Lung (tissue), 12 donors: ENCODE results near the gene CBFA2T2. TPM values are rescaled to one million over a fixed set of nuclear protein-coding genes. Genes with fewer than 3 reads are reported as not detected.

ENCODE experiments used
- ATAC-seq: fragments of 200-7000 bp; cut with Tn5 transposase; one replicate; pipeline ENCODE4 v1.9.1; 2020; ENCODE audit warnings: moderate number of reproducible peaks; ENCODE audit not compliant: insufficient read depth, low FRiP score
- DNase-seq, 3 donors: peaks; one replicate each; pipeline ENCODE4 v3.0.0-alpha.2; 2013 to 2017
- H3K27ac ChIP-seq, 2 donors: one replicate each; pipeline ENCODE4 v1.5.1; 2013; ENCODE audit warnings: mild to moderate bottlenecking in 2 of 2, moderate library complexity in 2 of 2, control low read depth in 1 of 2, inconsistent platforms in 1 of 2, low read depth in 1 of 2, low read length in 1 of 2
- H3K27me3 ChIP-seq, 3 donors: one replicate each; pipeline ENCODE4 v1.5.1; 2013; ENCODE audit warnings: low read length in 2 of 3; ENCODE audit not compliant: control insufficient read depth in 3 of 3, insufficient read depth in 3 of 3
- H3K36me3 ChIP-seq, 4 donors: one replicate each; pipeline ENCODE4 v1.5.1; 2013; ENCODE audit warnings: low read length in 4 of 4, mild to moderate bottlenecking in 1 of 4, moderate library complexity in 1 of 4; ENCODE audit not compliant: control insufficient read depth in 4 of 4, insufficient read depth in 4 of 4
- H3K4me1 ChIP-seq, 5 donors: one replicate each; pipeline ENCODE4 v1.5.1; 2013; ENCODE audit warnings: low read length in 5 of 5, mild to moderate bottlenecking in 2 of 5, moderate library complexity in 1 of 5; ENCODE audit not compliant: control insufficient read depth in 5 of 5, insufficient read depth in 5 of 5
- H3K4me3 ChIP-seq: one replicate; pipeline ENCODE4 v1.5.1; 2013; ENCODE audit warnings: mild to moderate bottlenecking, control low read depth, moderate library complexity
- H3K9ac ChIP-seq, 2 donors: one replicate each; pipeline ENCODE4 v1.5.1; 2013; ENCODE audit warnings: low read length in 2 of 2, control low read depth in 1 of 2; ENCODE audit not compliant: insufficient read depth in 1 of 2
- H3K9me3 ChIP-seq, 4 donors: one replicate each; pipeline ENCODE4 v1.5.1; 2013; ENCODE audit warnings: low read length in 3 of 4, mild to moderate bottlenecking in 1 of 4, moderate library complexity in 1 of 4; ENCODE audit not compliant: control insufficient read depth in 4 of 4, insufficient read depth in 3 of 4
- WGBS, 2 donors: extraction: QIAGEN DNeasy Blood & Tissue Kit; methylation state at CpG; one replicate each; pipeline ENCODE4 v1.1.7; 2013; 5-methylcytosine and 5-hydroxymethylcytosine counted together
- polyA plus RNA-seq, 2 donors: library from polyadenylated mRNA; stranded (reverse); fragments of 200-250 nt; gene quantifications; one replicate each; pipeline ENCODE4 v1.2.1, GENCODE V29; 2013
- total RNA-seq, 2 donors: library from RNA; depleted of rRNA in 1 of 2; stranded (reverse); fragments of >200 nt in 1 of 2; gene quantifications; one replicate each; pipeline ENCODE4 v1.2.1, GENCODE V29; 2014 to 2021
- TF ChIP-seq, protein P1 (sequence below): IDR thresholded peaks from 2 replicates; pipeline ENCODE4 v1.5.1; 2012; ENCODE audit warnings: mild to moderate bottlenecking; ENCODE audit errors: control extremely low read depth, extremely low read depth
- donor health status: control.
- donor health status: control.
- donor health status: Bipolar disorder and iron deficiency.
- donor health status: healthy.
- donor health status: DM: yes; HTN: yes; CAD: no.

Gene CBFA2T2
- total and polyA plus RNA-seq, 4 donors, result 5.1 to 19.1 (median 8.2) TPM

DNA sequence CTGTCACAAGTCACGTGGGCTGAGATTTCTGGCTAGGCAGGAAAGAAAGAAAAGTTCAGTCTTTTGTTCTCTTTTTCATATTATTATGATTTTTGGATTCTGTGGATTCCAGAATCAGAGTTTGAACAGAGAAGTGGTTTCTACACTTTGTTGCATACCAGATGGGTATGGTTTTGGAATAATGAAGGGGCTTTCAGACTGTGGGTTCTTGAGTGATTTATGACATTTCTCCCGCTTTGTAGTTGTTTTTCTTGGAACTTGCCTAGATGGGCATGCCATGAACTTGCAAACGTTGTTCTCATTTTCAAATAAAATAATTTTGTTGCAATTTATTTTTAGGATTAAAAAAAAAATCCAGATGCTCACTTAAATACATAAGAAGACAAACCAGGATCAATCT lies 34.4 kb downstream of the CBFA2T2 start:
- no peak overlapping the region for H3K4me3 ChIP-seq
- H3K4me1 ChIP-seq, result peaks cover 0 to 3% (median 1%) of the 10 kb centered on the region in 5 donors
- H3K36me3 ChIP-seq, result peaks cover 0 to 4% (median 1%) of the 10 kb centered on the region in 4 donors
- no peak overlapping the region for H3K27ac ChIP-seq
- TF ChIP-seq, protein P1, sequence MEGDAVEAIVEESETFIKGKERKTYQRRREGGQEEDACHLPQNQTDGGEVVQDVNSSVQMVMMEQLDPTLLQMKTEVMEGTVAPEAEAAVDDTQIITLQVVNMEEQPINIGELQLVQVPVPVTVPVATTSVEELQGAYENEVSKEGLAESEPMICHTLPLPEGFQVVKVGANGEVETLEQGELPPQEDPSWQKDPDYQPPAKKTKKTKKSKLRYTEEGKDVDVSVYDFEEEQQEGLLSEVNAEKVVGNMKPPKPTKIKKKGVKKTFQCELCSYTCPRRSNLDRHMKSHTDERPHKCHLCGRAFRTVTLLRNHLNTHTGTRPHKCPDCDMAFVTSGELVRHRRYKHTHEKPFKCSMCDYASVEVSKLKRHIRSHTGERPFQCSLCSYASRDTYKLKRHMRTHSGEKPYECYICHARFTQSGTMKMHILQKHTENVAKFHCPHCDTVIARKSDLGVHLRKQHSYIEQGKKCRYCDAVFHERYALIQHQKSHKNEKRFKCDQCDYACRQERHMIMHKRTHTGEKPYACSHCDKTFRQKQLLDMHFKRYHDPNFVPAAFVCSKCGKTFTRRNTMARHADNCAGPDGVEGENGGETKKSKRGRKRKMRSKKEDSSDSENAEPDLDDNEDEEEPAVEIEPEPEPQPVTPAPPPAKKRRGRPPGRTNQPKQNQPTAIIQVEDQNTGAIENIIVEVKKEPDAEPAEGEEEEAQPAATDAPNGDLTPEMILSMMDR, result no peak
- no peaks in the 10 kb centered on the region for H3K27me3 ChIP-seq
- ATAC-seq (no peak), DNase-seq (no peak)
- no peak overlapping the region for H3K9ac ChIP-seq
- 52 to 53% methylated on average over 3 of the region's 3 CpGs for WGBS, 2 donors
- H3K9me3 ChIP-seq, result no peaks in the 10 kb centered on the region

- Histone ChIP-seq H3K36me3 (peaks cover 0 to 4% (median 1%) of the 10 kb centered on the region in 4 donors), H3K9ac (no peak overlapping the region), H3K27me3 (no peaks in the 10 kb centered on the region), H3K27ac (no peak overlapping the region), H3K4me1 (peaks cover 3 to 16% (median 6%) of the 10 kb centered on the region in 5 donors), H3K9me3 (no peaks in the 10 kb centered on the region), H3K4me3 (no peak overlapping the region)
- 52 to 57% methylated on average over 2 of the region's 2 CpGs for WGBS, 2 donors
- no peak for ATAC-seq
- TF ChIP-seq, protein P1, result no peak
- no peak for DNase-seq
These were observed 36.9 kb downstream of the CBFA2T2 start for GRCh38 chr20:33526769-33527168.

GRCh38 chr20:33531047-33531877 lies 41.4 kb downstream of the CBFA2T2 start:
- Histone ChIP-seq H3K27ac (no peak overlapping the region), H3K36me3 (no peaks in the 10 kb centered on the region), H3K9me3 (no peaks in the 10 kb centered on the region), H3K4me3 (no peak overlapping the region), H3K9ac (peak overlapping the region in 1 of 2 donors; percentile 46), H3K27me3 (no peaks in the 10 kb centered on the region), H3K4me1 (peaks cover 4 to 36% (median 17%) of the 10 kb centered on the region in 5 donors)
- WGBS, 2 donors, result 78 to 90% methylated on average over 6 of the region's 6 CpGs
- TF ChIP-seq, protein P1, result no peak
- DNase-seq, result peak in 2 of 3 donors; percentile 83 to 90
- no peak for ATAC-seq
